ENCODE results near the gene LHX2.

Gene LHX2

DNA sequence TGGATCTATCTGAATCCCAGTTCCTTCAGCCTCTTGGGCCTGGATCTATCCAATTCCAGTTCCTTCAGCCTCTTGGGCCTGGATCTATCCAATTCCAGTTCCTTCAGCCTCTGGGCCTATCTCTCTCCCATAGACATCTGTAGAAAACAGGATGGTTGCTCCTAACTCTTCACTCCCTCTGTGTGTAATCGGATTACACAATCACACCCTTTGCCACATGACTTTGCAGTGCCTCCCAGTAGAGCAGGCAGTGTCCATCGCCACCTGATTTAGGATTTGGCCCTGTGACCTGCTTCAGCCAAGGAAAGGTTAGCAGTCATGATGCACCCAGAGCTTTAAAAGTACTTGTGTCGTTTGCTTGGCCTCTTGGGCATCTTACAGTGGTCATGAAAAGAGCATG is 56.7 kb downstream of the LHX2 start:
- DNase-seq: no peak

DNA sequence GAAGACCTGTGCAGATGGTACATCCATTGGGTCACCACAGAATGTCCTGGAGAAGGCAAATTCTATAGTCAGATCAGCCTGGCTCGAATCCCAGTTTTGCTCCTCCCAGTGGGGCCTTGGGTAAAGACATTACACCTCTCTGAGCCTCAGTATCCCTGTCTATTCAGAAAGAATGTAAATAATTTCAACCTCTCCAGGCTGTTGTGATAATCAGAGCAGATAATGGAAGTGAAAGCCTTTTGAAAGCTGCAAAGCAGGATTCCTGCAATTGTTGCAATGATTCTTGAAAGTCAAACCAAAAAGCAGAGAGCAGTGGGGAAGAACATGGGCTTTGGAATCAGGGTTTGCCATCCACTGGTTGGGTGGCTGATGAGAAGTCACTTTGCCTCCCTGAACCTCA is 63.2 kb downstream of the LHX2 start:
- no peak for DNase-seq

DNA sequence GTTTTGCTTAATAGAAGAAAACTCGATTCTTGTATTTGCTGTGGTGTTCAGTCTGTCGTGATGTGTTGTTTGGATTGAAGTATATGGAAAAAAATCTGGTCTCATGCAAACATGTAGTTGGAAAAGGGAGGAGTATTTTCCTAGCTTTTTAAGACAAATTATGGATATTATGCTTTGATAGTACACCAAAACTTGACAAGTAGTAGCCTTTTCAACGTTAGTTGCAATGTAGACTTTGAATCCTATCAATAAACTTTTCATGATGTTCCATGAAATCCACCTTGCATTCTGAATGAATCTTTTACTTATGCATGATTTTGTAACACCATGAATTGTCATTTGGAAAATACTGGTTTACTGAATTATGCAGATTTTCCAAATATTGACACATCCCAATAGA is 64.2 kb downstream of the LHX2 start:
- no peak for DNase-seq

DNA sequence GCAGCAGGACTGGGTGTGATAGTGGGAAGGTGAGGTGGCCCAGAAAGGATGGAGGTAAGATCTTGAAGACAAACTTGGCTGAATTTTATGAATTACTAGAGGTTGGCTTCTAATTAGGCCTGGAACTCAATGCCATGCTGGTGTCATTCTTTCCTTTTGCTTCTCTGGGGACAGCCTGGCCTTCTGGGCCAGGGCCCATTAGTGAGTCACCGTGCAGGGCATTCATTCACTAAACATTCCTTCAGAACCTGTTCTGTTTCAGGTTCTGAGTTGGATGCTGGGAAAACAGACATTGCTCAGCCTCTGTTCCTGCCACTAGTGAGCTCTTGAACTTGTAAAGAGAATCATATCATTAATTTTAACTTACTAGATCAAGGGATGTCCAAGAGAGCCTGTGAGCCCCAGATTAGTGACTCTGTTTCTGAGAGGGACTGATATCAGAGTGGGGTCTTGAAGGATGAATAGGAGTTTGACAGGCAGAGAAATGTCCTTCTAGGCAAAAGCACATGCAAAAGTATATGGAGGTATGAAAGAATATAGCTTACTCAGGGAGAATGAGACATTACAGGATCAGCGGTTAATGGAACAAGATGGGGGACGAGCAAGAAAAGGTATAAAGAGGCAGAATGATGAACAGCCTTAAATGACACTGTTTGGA is 66.5 kb downstream of the LHX2 start:
- DNase-seq: no peak

DNA sequence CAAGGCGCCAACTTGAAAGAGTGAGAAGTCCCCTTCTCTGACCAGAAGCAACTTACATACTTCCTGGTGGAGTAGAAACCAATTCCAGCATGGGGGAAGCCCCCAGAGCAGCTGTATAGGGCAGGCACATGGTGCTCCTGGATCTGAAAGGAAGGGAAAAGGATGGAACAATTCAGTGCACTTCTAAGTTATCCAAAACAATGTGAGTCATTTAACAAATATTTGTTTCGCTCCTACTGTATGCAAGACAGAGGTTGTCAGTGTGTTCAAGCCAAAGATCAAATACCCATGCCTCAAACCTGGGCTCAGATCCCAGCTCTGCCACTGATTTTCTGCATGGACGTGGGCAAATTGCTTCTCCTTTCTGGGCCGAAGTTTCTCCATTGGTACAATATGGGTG is 67.1 kb downstream of the LHX2 start:
- no peak for DNase-seq

DNA sequence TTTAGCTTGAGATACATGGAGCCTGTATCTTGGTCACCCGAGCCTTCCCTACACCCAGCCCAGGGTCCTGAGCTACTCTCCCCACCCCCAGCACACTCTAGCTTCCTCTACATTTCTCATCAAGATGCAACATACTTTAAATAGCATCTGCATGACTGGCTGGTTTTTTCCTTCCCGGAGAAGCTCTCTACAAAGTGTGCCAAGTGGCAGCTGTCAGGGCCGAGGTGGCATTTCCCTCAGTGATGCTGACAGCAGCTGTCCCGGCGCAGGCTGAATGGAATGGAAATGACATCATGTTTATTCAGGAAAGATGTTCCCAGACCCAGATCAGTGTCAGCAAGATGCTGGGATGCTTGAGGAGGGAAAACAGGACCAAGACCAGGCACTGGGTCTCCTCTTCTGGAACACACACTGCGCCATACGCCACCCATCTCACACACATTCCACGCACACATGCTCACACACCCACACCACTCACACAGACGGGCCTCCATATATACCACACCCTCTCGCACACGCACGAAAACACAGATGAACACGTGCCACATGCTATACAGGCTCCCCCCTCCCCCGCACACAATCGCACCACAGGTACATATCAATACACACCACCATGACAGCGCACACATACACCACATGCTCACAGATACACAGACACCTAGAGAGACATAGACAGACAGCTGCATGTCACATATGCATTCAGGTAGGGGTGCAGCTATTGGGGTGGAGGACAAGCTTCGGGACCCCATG is 67.8 kb downstream of the LHX2 start:
- no peak for DNase-seq

DNA sequence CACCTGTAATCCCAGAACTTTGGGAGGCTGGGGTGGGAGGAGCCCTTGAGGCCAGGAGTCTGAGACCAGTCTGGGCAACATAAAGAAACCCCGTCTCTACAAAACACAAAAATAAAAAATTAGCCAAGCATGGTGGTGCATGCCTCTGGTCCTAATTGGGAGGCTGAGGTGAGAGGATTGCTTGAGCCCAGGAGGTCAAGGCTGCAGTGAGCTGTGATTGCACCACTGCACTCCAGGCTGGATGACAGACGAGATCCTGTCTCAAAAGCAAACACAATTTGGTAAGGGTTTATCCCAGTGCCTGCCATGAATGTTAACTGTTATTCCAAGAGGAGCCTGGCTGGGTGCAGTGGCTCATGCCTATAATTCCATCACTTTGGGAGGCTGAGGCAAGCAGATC is 71.1 kb downstream of the LHX2 start:
- no peak for DNase-seq
